ENCODE data around the gene SIDT2. TPM values are rescaled to one million over a fixed set of nuclear protein-coding genes. Genes with fewer than 3 reads are reported as not detected.

Gene SIDT2
- total and polyA plus RNA-seq, 2 of the 4 experiments (the other 2 are of a cell fraction) = 7.3 to 30.3 TPM

DNA sequence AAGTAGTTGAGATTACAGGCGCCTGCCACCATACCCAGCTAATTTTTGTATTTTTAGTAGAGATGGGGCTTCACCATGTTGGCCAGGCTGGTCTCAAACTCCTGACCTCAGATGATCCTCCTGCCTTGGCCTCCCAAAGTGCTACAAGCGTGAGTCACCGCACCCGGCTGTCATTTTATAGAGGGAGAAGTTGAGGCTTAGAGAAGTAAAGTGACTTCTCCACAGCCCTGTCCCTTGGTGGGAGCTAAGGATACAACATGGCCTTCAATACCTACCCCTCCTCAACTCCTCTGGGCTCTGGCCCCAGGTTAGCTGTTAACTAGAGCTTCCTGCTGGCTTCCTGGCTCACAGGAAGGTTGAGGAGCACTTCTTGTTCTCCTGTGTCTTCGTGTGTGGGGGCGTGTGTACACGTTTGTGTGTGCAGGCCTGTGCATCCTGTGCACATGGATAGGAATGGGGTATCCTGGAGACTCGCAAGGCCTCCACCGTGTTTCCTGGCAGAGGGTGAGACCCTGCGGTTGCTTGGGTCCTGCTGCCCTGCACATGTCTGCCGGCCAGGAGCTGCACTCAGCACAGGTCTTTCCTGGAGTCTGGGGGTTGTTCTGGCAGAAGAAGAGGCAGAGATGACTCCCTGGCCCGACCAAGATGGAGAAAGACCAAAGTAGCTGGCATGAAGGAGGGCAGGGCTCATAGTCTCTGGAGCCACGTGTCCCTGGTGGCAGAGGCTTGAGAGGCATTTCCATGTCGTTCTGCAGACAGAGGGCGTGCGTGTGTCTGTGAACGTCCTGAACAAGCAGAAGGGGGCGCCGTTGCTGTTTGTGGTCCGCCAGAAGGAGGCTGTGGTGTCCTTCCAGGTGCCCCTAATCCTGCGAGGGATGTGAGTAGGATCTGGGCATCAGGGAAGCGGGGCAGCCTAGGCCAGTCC, 2.4 kb downstream of the SIDT2 start:
- H3K36me3 ChIP-seq (ENCODE audit: control insufficient read depth, insufficient read depth, low read length) = peaks cover 20% of the 10 kb centered on the region
- H4K91ac ChIP-seq (ENCODE audit: insufficient read depth, low read depth, low read length) = peak overlapping the region; percentile 81
- no peak overlapping the region; the same call in 1 of the 2 replicates for H3K4me2 ChIP-seq (ENCODE audit: low read depth, low read length)
- H3K14ac ChIP-seq (replicated peaks; ENCODE audit: low read depth, low read length) = peak overlapping the region; percentile 85
- H3K9ac ChIP-seq (ENCODE audit: low read depth, low read length) = peak overlapping the region; percentile 20; the same call in 1 of the 2 replicates
- H3K9me3 ChIP-seq (ENCODE audit: control insufficient read depth, insufficient read depth, low read length) = no peaks in the 10 kb centered on the region
- H3K4ac ChIP-seq (ENCODE audit: low read depth, low read length) = peak overlapping the region; percentile 87
- H2BK120ac ChIP-seq (ENCODE audit: low read depth, low read length) = peak overlapping the region; percentile 53
- peak overlapping the region; percentile 80 to 86; a peak in 3 of 4 replicates for H4K8ac ChIP-seq (ENCODE audit: low read depth in 2 of 2, low read length in 2 of 2)
- in situ Hi-C loops (cut with MboI; ENCODE audit: low sequenced_read_pairs) (no loop called here), intact Hi-C loops (cut with micrococcal nuclease) (loop anchor here (1.0 kb wide), 1 partner anchor 45 kb away; no protein-coding TSS in a partner anchor), dilution Hi-C loops (cut with HindIII; ENCODE audit: low sequenced_read_pairs, unreplicated experiment) (no loop called here)
- H2AK9ac ChIP-seq (replicated peaks; ENCODE audit: low read depth, low read length, poor library complexity) = peak overlapping the region; percentile 60
- 72% methylated on average over 9 of the region's 22 CpGs; no CpG with 5 or more reads in 1 of the 2 experiments for WGBS, 2 experiments (ENCODE audit: extremely low coverage in 2 of 2, insufficient read length in 1 of 2)
- peak overlapping the region; percentile 5; the same call in 1 of the 2 replicates for H2BK20ac ChIP-seq (ENCODE audit: low read depth, low read length)
- TF ChIP-seq MXI1 (IDR thresholded peaks at IDR 0.05; ENCODE audit: borderline replicate concordance, low read depth, low read length) (peak; percentile 69; the same call in 1 of the 2 replicates), RCOR1 (IDR thresholded peaks at IDR 0.05; ENCODE audit: insufficient replicate concordance, low read length) (no peak), RFX5 (IDR thresholded peaks at IDR 0.05; ENCODE audit: low read depth, low read length) (no peak), MAFK (IDR thresholded peaks at IDR 0.05; ENCODE audit: low read depth, low read length) (no peak), MAZ (IDR thresholded peaks at IDR 0.05; ENCODE audit: borderline replicate concordance, low read depth, low read length) (no peak), FOS (IDR thresholded peaks at IDR 0.05; ENCODE audit: low read depth, low read length) (no peak), CEBPB (IDR thresholded peaks at IDR 0.05; ENCODE audit: low read depth, low read length) (no peak), POLR2A (IDR thresholded peaks at IDR 0.05; ENCODE audit: low read depth, low read length) (no peak), RAD21 (IDR thresholded peaks at IDR 0.05; ENCODE audit: low read length) (peak; percentile 45), SMC3 (IDR thresholded peaks at IDR 0.05; ENCODE audit: low read depth, low read length) (peak; percentile 33; the same call in 1 of the 2 replicates)
- TF ChIP-seq, protein P1, sequence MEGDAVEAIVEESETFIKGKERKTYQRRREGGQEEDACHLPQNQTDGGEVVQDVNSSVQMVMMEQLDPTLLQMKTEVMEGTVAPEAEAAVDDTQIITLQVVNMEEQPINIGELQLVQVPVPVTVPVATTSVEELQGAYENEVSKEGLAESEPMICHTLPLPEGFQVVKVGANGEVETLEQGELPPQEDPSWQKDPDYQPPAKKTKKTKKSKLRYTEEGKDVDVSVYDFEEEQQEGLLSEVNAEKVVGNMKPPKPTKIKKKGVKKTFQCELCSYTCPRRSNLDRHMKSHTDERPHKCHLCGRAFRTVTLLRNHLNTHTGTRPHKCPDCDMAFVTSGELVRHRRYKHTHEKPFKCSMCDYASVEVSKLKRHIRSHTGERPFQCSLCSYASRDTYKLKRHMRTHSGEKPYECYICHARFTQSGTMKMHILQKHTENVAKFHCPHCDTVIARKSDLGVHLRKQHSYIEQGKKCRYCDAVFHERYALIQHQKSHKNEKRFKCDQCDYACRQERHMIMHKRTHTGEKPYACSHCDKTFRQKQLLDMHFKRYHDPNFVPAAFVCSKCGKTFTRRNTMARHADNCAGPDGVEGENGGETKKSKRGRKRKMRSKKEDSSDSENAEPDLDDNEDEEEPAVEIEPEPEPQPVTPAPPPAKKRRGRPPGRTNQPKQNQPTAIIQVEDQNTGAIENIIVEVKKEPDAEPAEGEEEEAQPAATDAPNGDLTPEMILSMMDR (conservative IDR thresholded peaks at IDR 0.05; ENCODE audit: low read depth, low read length) = peak; percentile 93
- TF ChIP-seq, protein P2, sequence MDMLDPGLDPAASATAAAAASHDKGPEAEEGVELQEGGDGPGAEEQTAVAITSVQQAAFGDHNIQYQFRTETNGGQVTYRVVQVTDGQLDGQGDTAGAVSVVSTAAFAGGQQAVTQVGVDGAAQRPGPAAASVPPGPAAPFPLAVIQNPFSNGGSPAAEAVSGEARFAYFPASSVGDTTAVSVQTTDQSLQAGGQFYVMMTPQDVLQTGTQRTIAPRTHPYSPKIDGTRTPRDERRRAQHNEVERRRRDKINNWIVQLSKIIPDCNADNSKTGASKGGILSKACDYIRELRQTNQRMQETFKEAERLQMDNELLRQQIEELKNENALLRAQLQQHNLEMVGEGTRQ (IDR thresholded peaks at IDR 0.05; ENCODE audit: low read depth, low read length) = peak; percentile 72
- no peaks in the 10 kb centered on the region for H3K27me3 ChIP-seq (ENCODE audit: control insufficient read depth, insufficient read depth, low read length)
- peak overlapping the region; percentile 70; the same call in 2 of the 3 replicates for H2BK15ac ChIP-seq (ENCODE audit: low read depth, low read length)
- peaks cover 13% of the 10 kb centered on the region for H3K4me1 ChIP-seq (ENCODE audit: control insufficient read depth, insufficient read depth, low read length)
- H4K20me1 ChIP-seq (ENCODE audit: insufficient read depth, low read length) = no peaks in the 10 kb centered on the region; the same call in 1 of the 2 replicates
- ATAC-seq (ENCODE audit: low read depth) (peak; percentile 8), DNase-seq (peak; percentile 70)
- no peak overlapping the region for H3K4me3 ChIP-seq (ENCODE audit: insufficient read depth, low read depth, low read length)
- H3K23ac ChIP-seq (ENCODE audit: low read depth, low read length) = peak overlapping the region; percentile 75
- CTCF ChIA-PET = interaction anchor here (1.1 to 1.5 kb wide), 5 partner anchors 11 to 46 kb away, joined by 3 to 6 read pairs (median 4); no protein-coding TSS in a partner anchor
- H3K56ac ChIP-seq (ENCODE audit: extremely low read depth, insufficient read depth, low read length) = no peak overlapping the region; the same call in 1 of the 2 replicates
- POLR2A ChIA-PET (ENCODE audit: unreplicated experiment) = interaction anchor here (0.6 to 1.0 kb wide), 3 partner anchors 13 to 36 kb away, joined by 3 to 5 read pairs (median 3); no protein-coding TSS in a partner anchor
- peaks cover 9% of the 10 kb centered on the region for H3K9me1 ChIP-seq (ENCODE audit: insufficient read depth, low read length)
- peak overlapping the region; percentile 28; the same call in 1 of the 2 replicates for H3K27ac ChIP-seq (ENCODE audit: insufficient read depth, low read length)
- 0 out of 2 replicates have a peak overlapping the region, but pooled peaks have one; percentile 2 for H3K18ac ChIP-seq (ENCODE audit: low read depth, low read length)
- H2AK5ac ChIP-seq (ENCODE audit: low read depth, low read length) = peak overlapping the region; percentile 75
- BruUV-seq (replicated peaks) = no TSS peak
- H2BK5ac ChIP-seq (ENCODE audit: low read depth, low read length, poor library complexity, severe bottlenecking) = peak overlapping the region; percentile 62
- peaks cover 21 to 33% of the 10 kb centered on the region in 2 experiments for H3K79me1 ChIP-seq (ENCODE audit: low read depth in 1 of 2, low read length in 2 of 2)
- H2AFZ ChIP-seq (replicated peaks; ENCODE audit: low read length, poor library complexity) = peak overlapping the region; percentile 76
- peak overlapping the region; percentile 1; the same call in 1 of the 2 replicates for H4K5ac ChIP-seq (ENCODE audit: low read depth, low read length)
